ENCODE data around the gene SYNM. TPM values are rescaled to one million over a fixed set of nuclear protein-coding genes. Genes with fewer than 3 reads are reported as not detected.

The SYNM gene
- total RNA-seq, 6 experiments from 2014 or later, result 4.6 to 7.6 (median 7.4) TPM

- H3K27ac Mint-ChIP-seq, result no peak overlapping the region
- TF ChIP-seq CTCF (IDR thresholded peaks at IDR 0.05), result no peak
- H3K27me3 Mint-ChIP-seq (ENCODE audit: insufficient read depth), result no peaks in the 10 kb centered on the region; the same call in 1 of the 2 replicates
- H3K4me3 Mint-ChIP-seq, result no peak overlapping the region
- H3K36me3 Mint-ChIP-seq (ENCODE audit: low read depth), result peaks cover 19% of the 10 kb centered on the region
- H3K4me1 Mint-ChIP-seq (ENCODE audit: low read depth), result peaks cover 16% of the 10 kb centered on the region
- no peak for DNase-seq
- H3K9me3 Mint-ChIP-seq, result no peaks in the 10 kb centered on the region
These were observed 27.9 kb downstream of the SYNM start for GRCh38 chr15:99132634-99133287.

- no peak overlapping the region for H3K27ac Mint-ChIP-seq
- no peak for DNase-seq
- H3K27me3 Mint-ChIP-seq (ENCODE audit: insufficient read depth), result no peaks in the 10 kb centered on the region; the same call in 1 of the 2 replicates
- peaks cover 19% of the 10 kb centered on the region for H3K36me3 Mint-ChIP-seq (ENCODE audit: low read depth)
- H3K4me3 Mint-ChIP-seq, result no peak overlapping the region
- H3K4me1 Mint-ChIP-seq (ENCODE audit: low read depth), result peaks cover 16% of the 10 kb centered on the region
- H3K9me3 Mint-ChIP-seq, result no peaks in the 10 kb centered on the region
- no peak for TF ChIP-seq CTCF (IDR thresholded peaks at IDR 0.05)
These were observed 29.5 kb downstream of the SYNM start for GRCh38 chr15:99134317-99134821.

- Mint-ChIP-seq H3K9me3 (no peaks in the 10 kb centered on the region), H3K4me3 (no peak overlapping the region), H3K27ac (no peak overlapping the region), H3K36me3 (ENCODE audit: low read depth) (peaks cover 12% of the 10 kb centered on the region), H3K27me3 (ENCODE audit: insufficient read depth) (no peaks in the 10 kb centered on the region; the same call in 1 of the 2 replicates), H3K4me1 (ENCODE audit: low read depth) (peaks cover 16% of the 10 kb centered on the region)
- no peak for TF ChIP-seq CTCF (IDR thresholded peaks at IDR 0.05)
- no peak for DNase-seq
These were observed 30.3 kb downstream of the SYNM start for GRCh38 chr15:99135194-99135593.

GRCh38 chr15:99137111-99137546 is 32.2 kb downstream of the SYNM start:
- Mint-ChIP-seq H3K27me3 (ENCODE audit: insufficient read depth) (no peaks in the 10 kb centered on the region), H3K4me3 (no peak overlapping the region), H3K4me1 (ENCODE audit: low read depth) (peaks cover 16% of the 10 kb centered on the region), H3K36me3 (ENCODE audit: low read depth) (peaks cover 6% of the 10 kb centered on the region; the same call in 1 of the 2 replicates), H3K27ac (no peak overlapping the region), H3K9me3 (no peaks in the 10 kb centered on the region)
- DNase-seq, result no peak
- TF ChIP-seq CTCF (IDR thresholded peaks at IDR 0.05), result no peak

GRCh38 chr15:99137877-99138276 is 33.0 kb downstream of the SYNM start:
- H3K27me3 Mint-ChIP-seq (ENCODE audit: insufficient read depth), result no peaks in the 10 kb centered on the region
- no peaks in the 10 kb centered on the region for H3K9me3 Mint-ChIP-seq
- no peak for TF ChIP-seq CTCF (IDR thresholded peaks at IDR 0.05)
- no peak overlapping the region for H3K27ac Mint-ChIP-seq
- H3K4me3 Mint-ChIP-seq, result no peak overlapping the region
- peaks cover 6% of the 10 kb centered on the region; the same call in 1 of the 2 replicates for H3K36me3 Mint-ChIP-seq (ENCODE audit: low read depth)
- peaks cover 16% of the 10 kb centered on the region for H3K4me1 Mint-ChIP-seq (ENCODE audit: low read depth)
- no peak for DNase-seq
